ENCODE results near the gene CCDC187.

DNA sequence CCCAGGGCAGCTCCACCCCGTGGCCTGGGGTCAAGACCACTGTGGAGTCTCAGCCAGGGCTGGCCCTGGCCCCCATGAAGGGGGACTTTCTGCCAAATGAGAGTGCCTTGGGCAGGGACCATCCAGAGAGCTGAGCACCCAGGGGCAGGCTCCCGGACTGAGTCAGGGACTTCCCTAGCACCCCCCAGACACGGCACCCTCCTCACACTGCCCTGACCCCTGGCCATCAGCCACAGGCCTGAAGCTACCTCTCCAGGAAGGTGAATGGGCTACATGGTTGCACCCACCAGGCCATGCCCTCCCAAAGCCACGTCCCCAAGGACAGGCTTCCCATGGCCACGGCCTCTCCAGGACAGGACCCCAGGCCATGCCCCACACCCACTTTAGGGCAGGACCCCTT, 9.5 kb downstream of the CCDC187 start:
- TF ChIP-seq EGR1 (IDR thresholded peaks at IDR 0.05; ENCODE audit: borderline replicate concordance, low read depth, low read length) (no peak), GTF2F1 (IDR thresholded peaks at IDR 0.05; ENCODE audit: borderline replicate concordance, low read depth, low read length) (no peak), EZH2 (IDR thresholded peaks at IDR 0.05; ENCODE audit: low read depth, low read length, severe bottlenecking) (no peak), TAF1 (IDR thresholded peaks at IDR 0.05; ENCODE audit: low read depth, low read length) (no peak), EP300 (IDR thresholded peaks at IDR 0.05; ENCODE audit: borderline replicate concordance in 1 of 2, low read depth in 2 of 2, low read length in 2 of 2) (no peak), HDAC6 (IDR thresholded peaks at IDR 0.05; ENCODE audit: low read depth, low read length) (no peak), SIN3A (conservative IDR thresholded peaks at IDR 0.05 in 1 of 2, IDR thresholded peaks at IDR 0.05 in 1 of 2; ENCODE audit: low read depth in 1 of 2, low read length in 2 of 2) (no peak)
- TF ChIP-seq, protein P1, sequence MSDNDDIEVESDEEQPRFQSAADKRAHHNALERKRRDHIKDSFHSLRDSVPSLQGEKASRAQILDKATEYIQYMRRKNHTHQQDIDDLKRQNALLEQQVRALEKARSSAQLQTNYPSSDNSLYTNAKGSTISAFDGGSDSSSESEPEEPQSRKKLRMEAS (IDR thresholded peaks at IDR 0.05): no peak
- TF ChIP-seq, protein P2, sequence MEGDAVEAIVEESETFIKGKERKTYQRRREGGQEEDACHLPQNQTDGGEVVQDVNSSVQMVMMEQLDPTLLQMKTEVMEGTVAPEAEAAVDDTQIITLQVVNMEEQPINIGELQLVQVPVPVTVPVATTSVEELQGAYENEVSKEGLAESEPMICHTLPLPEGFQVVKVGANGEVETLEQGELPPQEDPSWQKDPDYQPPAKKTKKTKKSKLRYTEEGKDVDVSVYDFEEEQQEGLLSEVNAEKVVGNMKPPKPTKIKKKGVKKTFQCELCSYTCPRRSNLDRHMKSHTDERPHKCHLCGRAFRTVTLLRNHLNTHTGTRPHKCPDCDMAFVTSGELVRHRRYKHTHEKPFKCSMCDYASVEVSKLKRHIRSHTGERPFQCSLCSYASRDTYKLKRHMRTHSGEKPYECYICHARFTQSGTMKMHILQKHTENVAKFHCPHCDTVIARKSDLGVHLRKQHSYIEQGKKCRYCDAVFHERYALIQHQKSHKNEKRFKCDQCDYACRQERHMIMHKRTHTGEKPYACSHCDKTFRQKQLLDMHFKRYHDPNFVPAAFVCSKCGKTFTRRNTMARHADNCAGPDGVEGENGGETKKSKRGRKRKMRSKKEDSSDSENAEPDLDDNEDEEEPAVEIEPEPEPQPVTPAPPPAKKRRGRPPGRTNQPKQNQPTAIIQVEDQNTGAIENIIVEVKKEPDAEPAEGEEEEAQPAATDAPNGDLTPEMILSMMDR (IDR thresholded peaks at IDR 0.05; ENCODE audit: control extremely low read depth in 1 of 3, insufficient read depth in 1 of 3, low read depth in 1 of 3, low read length in 3 of 3): no peak
- TF ChIP-seq, protein P3, sequence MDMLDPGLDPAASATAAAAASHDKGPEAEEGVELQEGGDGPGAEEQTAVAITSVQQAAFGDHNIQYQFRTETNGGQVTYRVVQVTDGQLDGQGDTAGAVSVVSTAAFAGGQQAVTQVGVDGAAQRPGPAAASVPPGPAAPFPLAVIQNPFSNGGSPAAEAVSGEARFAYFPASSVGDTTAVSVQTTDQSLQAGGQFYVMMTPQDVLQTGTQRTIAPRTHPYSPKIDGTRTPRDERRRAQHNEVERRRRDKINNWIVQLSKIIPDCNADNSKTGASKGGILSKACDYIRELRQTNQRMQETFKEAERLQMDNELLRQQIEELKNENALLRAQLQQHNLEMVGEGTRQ (IDR thresholded peaks at IDR 0.05; ENCODE audit: low read length): no peak
